Mesenchymal stem cell (in vitro differentiated cells and primary cell): ENCODE measurements around the gene PPFIBP2.

Source experiments
- DNase-seq: peaks from one replicate; pipeline ENCODE4 v3.0.0-alpha.2; 2013
- H2AFZ ChIP-seq: one replicate; pipeline ENCODE4 v1.6.1; 2013; ENCODE audit warnings: low read depth, mild to moderate bottlenecking, control low read depth, inconsistent platforms, low read length, moderate library complexity
- H2AK5ac ChIP-seq: 2 replicates; pipeline ENCODE4 v1.6.1; 2013; ENCODE audit warnings: low read length, moderate library complexity, mild to moderate bottlenecking, inconsistent platforms; ENCODE audit not compliant: severe bottlenecking
- H2BK120ac ChIP-seq: one replicate; pipeline ENCODE4 v1.6.1; 2013; ENCODE audit warnings: low read depth, mild to moderate bottlenecking, inconsistent platforms, low read length, moderate library complexity
- H2BK12ac ChIP-seq, 2 experiments: one replicate each; pipeline ENCODE4 v1.6.1; 2013; ENCODE audit warnings: inconsistent platforms in 2 of 2, low read length in 2 of 2, mild to moderate bottlenecking in 2 of 2, moderate library complexity in 2 of 2, control low read depth in 1 of 2
- H2BK15ac ChIP-seq: one replicate; pipeline ENCODE4 v1.6.1; 2013; ENCODE audit warnings: mild to moderate bottlenecking, low read depth, inconsistent platforms; ENCODE audit not compliant: poor library complexity, severe bottlenecking
- H2BK5ac ChIP-seq: 2 replicates; pipeline ENCODE4 v1.6.1; 2013; ENCODE audit warnings: low read depth, mild to moderate bottlenecking, low read length, control low read depth, inconsistent platforms; ENCODE audit not compliant: poor library complexity, severe bottlenecking
- H3K14ac ChIP-seq, 2 experiments: one replicate each; pipeline ENCODE4 v1.6.1; 2013; ENCODE audit warnings: inconsistent platforms in 2 of 2, low read length in 2 of 2, control low read depth in 1 of 2, mild to moderate bottlenecking in 1 of 2, moderate library complexity in 1 of 2
- H3K18ac ChIP-seq, 2 experiments: one replicate each; pipeline ENCODE4 v1.6.1; 2013; ENCODE audit warnings: inconsistent platforms in 2 of 2, low read length in 2 of 2, control low read depth in 1 of 2, low read depth in 1 of 2, mild to moderate bottlenecking in 1 of 2
- H3K23ac ChIP-seq, 2 experiments: one replicate each; pipeline ENCODE4 v1.6.1; 2013; ENCODE audit warnings: inconsistent platforms in 2 of 2, low read length in 2 of 2, mild to moderate bottlenecking in 2 of 2, moderate library complexity in 2 of 2, control low read depth in 1 of 2
- H3K27ac ChIP-seq: 2 replicates; pipeline ENCODE4 v1.5.1; 2013; ENCODE audit warnings: mild to moderate bottlenecking, moderate library complexity, low read length, control low read depth, inconsistent platforms; ENCODE audit not compliant: poor library complexity, severe bottlenecking
- H3K27me3 ChIP-seq, 2 experiments: 2 replicates each; pipeline versions ENCODE4 v1.6.1 to v1.7.0; 2013; ENCODE audit warnings: low read length in 2 of 2, mild to moderate bottlenecking in 2 of 2, moderate library complexity in 2 of 2, control low read depth in 1 of 2, inconsistent platforms in 1 of 2; ENCODE audit not compliant: control insufficient read depth in 1 of 2, insufficient read depth in 1 of 2
- H3K36me3 ChIP-seq, 2 experiments: 2 replicates each; pipeline versions ENCODE4 v1.6.1 to v1.7.0; 2013; ENCODE audit warnings: low read length in 2 of 2, control low read depth in 1 of 2, inconsistent platforms in 1 of 2, low read depth in 1 of 2, mild to moderate bottlenecking in 1 of 2; ENCODE audit not compliant: insufficient read depth in 2 of 2, control insufficient read depth in 1 of 2
- H3K4ac ChIP-seq, 2 experiments: one replicate each; pipeline ENCODE4 v1.6.1; 2013; ENCODE audit warnings: inconsistent platforms in 2 of 2, low read length in 2 of 2, mild to moderate bottlenecking in 2 of 2, moderate library complexity in 2 of 2, control low read depth in 1 of 2, low read depth in 1 of 2
- H3K4me1 ChIP-seq: 2 replicates; pipeline ENCODE4 v1.6.1; 2013; ENCODE audit warnings: low read depth, low read length, control low read depth; ENCODE audit not compliant: control insufficient read depth, insufficient read depth
- H3K4me2 ChIP-seq: 2 replicates; pipeline ENCODE4 v1.6.1; 2013; ENCODE audit warnings: low read length, mild to moderate bottlenecking, inconsistent platforms; ENCODE audit not compliant: poor library complexity, severe bottlenecking
- H3K4me3 ChIP-seq, 2 experiments: 2 replicates each; pipeline versions ENCODE4 v1.5.1 to v1.7.0; 2013; ENCODE audit warnings: low read length in 2 of 2, mild to moderate bottlenecking in 2 of 2, control low read depth in 1 of 2, low read depth in 1 of 2; ENCODE audit not compliant: insufficient read depth in 1 of 2
- H3K79me1 ChIP-seq: replicated peaks from 2 replicates; pipeline ENCODE4 v1.6.1; 2013; ENCODE audit warnings: mild to moderate bottlenecking, control low read depth, low read length, inconsistent platforms; ENCODE audit not compliant: poor library complexity, severe bottlenecking
- H3K9ac ChIP-seq: 2 replicates; pipeline ENCODE4 v1.7.0; 2013; ENCODE audit warnings: mild to moderate bottlenecking, low read length, moderate library complexity
- H3K9me3 ChIP-seq: 2 replicates; pipeline ENCODE4 v1.7.0; 2013; ENCODE audit warnings: mild to moderate bottlenecking, low read length; ENCODE audit not compliant: control insufficient read depth
- H4K8ac ChIP-seq: one replicate; pipeline ENCODE4 v1.6.1; 2013; ENCODE audit warnings: inconsistent platforms, mild to moderate bottlenecking, low read length, moderate library complexity
- H4K91ac ChIP-seq: one replicate; pipeline ENCODE4 v1.6.1; 2013; ENCODE audit warnings: mild to moderate bottlenecking, low read length, inconsistent platforms
- WGBS: methylation state at CpG from one replicate; pipeline ENCODE4 v1.1.7; 2013; ENCODE audit warnings: mixed read lengths; 5-methylcytosine and 5-hydroxymethylcytosine counted together

The PPFIBP2 gene

GRCh38 chr11:7603031-7603781 lies 89.4 kb downstream of the PPFIBP2 start:
- Histone ChIP-seq H3K4me2 (no peak overlapping the region), H2BK5ac (no peak overlapping the region), H4K8ac (no peak overlapping the region), H2BK12ac (no peak overlapping the region), H3K79me1 (no peaks in the 10 kb centered on the region), H2BK15ac (no peak overlapping the region), H2BK120ac (no peak overlapping the region), H3K9ac (no peak overlapping the region), H3K4ac (no peak overlapping the region), H3K14ac (no peak overlapping the region), H3K36me3 (peaks cover 0 to 5% of the 10 kb centered on the region in 2 experiments), H3K18ac (no peak overlapping the region), H2AFZ (no peak overlapping the region), H3K9me3 (no peaks in the 10 kb centered on the region), H3K27me3 (no peaks in the 10 kb centered on the region), H2AK5ac (no peak overlapping the region), H3K4me1 (peaks cover 3% of the 10 kb centered on the region), H3K23ac (no peak overlapping the region), H3K4me3 (no peak overlapping the region), H4K91ac (no peak overlapping the region), H3K27ac (no peak overlapping the region)
- no peak for DNase-seq
- WGBS: 72% methylated on average over 3 of the region's 4 CpGs

GRCh38 chr11:7604331-7604955 lies 90.6 kb downstream of the PPFIBP2 start:
- Histone ChIP-seq H3K4me3 (no peak overlapping the region), H3K18ac (no peak overlapping the region)

GRCh38 chr11:7605186-7605943 lies 91.6 kb downstream of the PPFIBP2 start:
- H3K14ac ChIP-seq: no peak overlapping the region
- 88% methylated on average over 5 of the region's 5 CpGs for WGBS
- no peak overlapping the region for H3K4ac ChIP-seq
- H3K4me3 ChIP-seq: no peak overlapping the region
- H2BK120ac ChIP-seq: no peak overlapping the region
- H3K27me3 ChIP-seq: no peaks in the 10 kb centered on the region
- H3K23ac ChIP-seq: no peak overlapping the region
- no peak overlapping the region for H2BK5ac ChIP-seq
- no peak overlapping the region for H4K91ac ChIP-seq
- peaks cover 0 to 5% of the 10 kb centered on the region in 2 experiments for H3K36me3 ChIP-seq
- no peak overlapping the region for H2AFZ ChIP-seq
- no peak overlapping the region for H3K4me2 ChIP-seq
- no peak overlapping the region for H3K18ac ChIP-seq
- H3K79me1 ChIP-seq: no peaks in the 10 kb centered on the region
- peak overlapping the region; percentile 52 for H3K27ac ChIP-seq
- no peak overlapping the region for H2BK15ac ChIP-seq
- peaks cover 2% of the 10 kb centered on the region for H3K4me1 ChIP-seq
- H2BK12ac ChIP-seq: no peak overlapping the region
- no peak overlapping the region for H2AK5ac ChIP-seq
- H3K9me3 ChIP-seq: no peaks in the 10 kb centered on the region
- no peak overlapping the region for H4K8ac ChIP-seq
- no peak overlapping the region for H3K9ac ChIP-seq
- no peak for DNase-seq

More at GRCh38 chr11:7604331-7604955, 90.6 kb downstream of the PPFIBP2 start:
- peaks cover 0 to 3% of the 10 kb centered on the region in 2 experiments for H3K36me3 ChIP-seq
- no peak overlapping the region for H3K27ac ChIP-seq
- H3K4ac ChIP-seq: no peak overlapping the region
- H2AFZ ChIP-seq: no peak overlapping the region
- no peak overlapping the region for H2BK5ac ChIP-seq
- peaks cover 3% of the 10 kb centered on the region for H3K4me1 ChIP-seq
- no peak overlapping the region for H2BK15ac ChIP-seq
- H4K8ac ChIP-seq: no peak overlapping the region
- no peaks in the 10 kb centered on the region for H3K27me3 ChIP-seq
- H2AK5ac ChIP-seq: no peak overlapping the region
- no peak overlapping the region for H3K4me2 ChIP-seq
- H3K23ac ChIP-seq: no peak overlapping the region
- H3K14ac ChIP-seq: no peak overlapping the region
- no peak overlapping the region for H4K91ac ChIP-seq
- no peaks in the 10 kb centered on the region for H3K79me1 ChIP-seq
- H2BK120ac ChIP-seq: no peak overlapping the region
- no peak for DNase-seq
- H3K9ac ChIP-seq: no peak overlapping the region
- WGBS: 90% methylated on average over 3 of the region's 3 CpGs
- no peak overlapping the region for H2BK12ac ChIP-seq
- H3K9me3 ChIP-seq: no peaks in the 10 kb centered on the region

GRCh38 chr11:7606496-7606895 lies 92.7 kb downstream of the PPFIBP2 start:
- Histone ChIP-seq H4K91ac (no peak overlapping the region), H2AK5ac (no peak overlapping the region), H2BK120ac (no peak overlapping the region), H3K79me1 (no peaks in the 10 kb centered on the region), H3K4ac (no peak overlapping the region), H2BK12ac (no peak overlapping the region), H3K9me3 (no peaks in the 10 kb centered on the region), H3K27ac (no peak overlapping the region), H3K4me1 (no peaks in the 10 kb centered on the region), H3K4me2 (no peak overlapping the region), H3K36me3 (peaks cover 0 to 16% of the 10 kb centered on the region in 2 experiments), H3K4me3 (no peak overlapping the region), H2BK15ac (no peak overlapping the region), H3K18ac (no peak overlapping the region), H4K8ac (no peak overlapping the region), H2AFZ (no peak overlapping the region), H2BK5ac (no peak overlapping the region), H3K27me3 (no peaks in the 10 kb centered on the region), H3K9ac (no peak overlapping the region), H3K23ac (no peak overlapping the region), H3K14ac (no peak overlapping the region)
- DNase-seq: no peak
